Stimulated activated CD4-positive, alpha-beta T cell treated with anti-CD3 and anti-CD28 coated beads, Interleukin-4, amount 100 ng/mL, for 1 hour (primary cell): Measurements from ENCODE around the gene PCSK4.
A peak's percentile ranks its signal among the peaks of the same experiment; 100 is the strongest.
"Not testable (repeated sequence)": the region's sequence is repeated elsewhere in the genome, so short reads cannot be mapped to it uniquely, and the experiment has no call there.

ENCODE experiments used
- DNase-seq: peaks from one replicate; pipeline ENCODE4 v3.0.0-alpha.2; 2020

The PCSK4 gene

DNA sequence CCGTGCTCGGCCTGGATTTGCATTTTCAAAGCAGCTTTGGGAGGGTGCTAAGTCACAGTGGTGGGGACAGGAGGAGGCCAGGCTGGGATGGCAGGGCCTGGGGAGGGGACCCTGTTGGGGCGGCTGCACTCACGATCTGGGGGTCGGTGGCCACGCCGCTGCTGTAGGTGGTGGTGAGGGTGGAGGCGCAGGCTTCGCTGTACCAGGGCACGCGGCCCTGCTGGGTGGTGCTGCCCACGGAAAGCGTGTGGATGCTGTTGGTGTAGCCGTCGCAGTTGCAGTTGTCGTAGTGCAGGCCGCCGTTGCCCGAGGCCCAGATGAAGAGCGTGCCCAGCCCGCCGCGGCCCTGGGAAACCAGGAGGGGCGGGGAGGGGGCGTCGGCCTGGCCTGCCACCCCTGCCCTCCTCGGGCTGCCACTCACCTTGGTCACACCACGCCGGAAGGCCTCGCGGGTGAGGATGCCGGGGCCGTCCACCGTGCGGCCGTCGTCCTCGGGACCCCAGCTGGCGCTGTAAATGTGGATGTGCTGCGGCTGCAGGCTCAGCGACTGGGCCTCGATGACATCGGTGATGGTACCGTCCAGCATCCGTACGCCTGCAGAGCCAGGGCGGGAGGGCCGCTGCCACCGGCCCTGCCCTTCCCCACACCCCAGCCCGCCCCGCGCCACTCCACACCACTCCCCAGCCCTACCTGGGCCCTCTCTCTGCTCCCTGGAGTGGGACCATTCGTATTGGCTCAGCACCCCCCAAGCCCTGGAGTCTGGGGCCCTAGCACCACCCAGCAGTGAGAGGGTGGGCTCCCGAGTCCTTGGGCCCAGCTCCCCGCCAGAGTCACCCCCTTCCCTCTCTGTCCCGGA, 3.2 kb downstream of the PCSK4 start:
- DNase-seq = no peak

DNA sequence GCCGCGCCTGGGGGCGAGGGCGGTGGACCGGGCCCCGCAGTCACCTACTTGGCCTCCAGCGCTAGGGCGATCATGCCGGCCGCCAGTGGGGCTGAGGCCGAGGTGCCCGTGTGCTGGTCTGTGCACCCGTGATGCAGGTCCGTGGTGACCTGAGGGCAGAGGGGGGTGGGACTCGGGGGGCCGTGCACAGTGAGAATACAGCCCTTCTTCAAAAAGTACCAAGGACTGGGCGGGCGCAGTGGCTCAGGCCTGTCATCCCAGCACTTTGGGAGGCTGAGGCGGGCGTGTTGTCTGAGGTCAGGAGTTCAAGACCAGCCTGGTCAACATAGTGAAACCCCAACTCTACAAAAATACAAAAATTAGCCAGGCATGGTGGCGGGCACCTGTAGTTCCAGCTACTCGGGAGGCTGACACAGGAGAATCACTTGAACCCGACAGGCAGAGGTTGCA, 6.1 kb downstream of the PCSK4 start:
- no peak for DNase-seq

- DNase-seq = no peak
These were observed 6.8 kb downstream of the PCSK4 start for GRCh38 chr19:1483131-1483978.

GRCh38 chr19:1482361-1483130, 7.6 kb downstream of the PCSK4 start:
- no peak for DNase-seq

- DNase-seq = no peak
These were observed 8.2 kb downstream of the PCSK4 start for GRCh38 chr19:1481893-1482360.

- no peak for DNase-seq
These were observed 8.8 kb downstream of the PCSK4 start for GRCh38 chr19:1481224-1481892.

GRCh38 chr19:1478934-1479707, 11.0 kb downstream of the PCSK4 start, which contains the start of gene C19orf25:
C19orf25 (minus strand) TSS chr19:1479215; CDS start chr19:1478903, 312 bp downstream.
- DNase-seq = peak; percentile 93

GRCh38 chr19:1477056-1477455, 13.1 kb downstream of the PCSK4 start:
- not testable (repeated sequence) for DNase-seq

GRCh38 chr19:1475751-1476437, 14.3 kb downstream of the PCSK4 start:
- no peak for DNase-seq

- no peak for DNase-seq
These were observed 15.3 kb downstream of the PCSK4 start for GRCh38 chr19:1474765-1475351.

- DNase-seq = no peak
These were observed 16.0 kb downstream of the PCSK4 start for GRCh38 chr19:1474011-1474764.

DNA sequence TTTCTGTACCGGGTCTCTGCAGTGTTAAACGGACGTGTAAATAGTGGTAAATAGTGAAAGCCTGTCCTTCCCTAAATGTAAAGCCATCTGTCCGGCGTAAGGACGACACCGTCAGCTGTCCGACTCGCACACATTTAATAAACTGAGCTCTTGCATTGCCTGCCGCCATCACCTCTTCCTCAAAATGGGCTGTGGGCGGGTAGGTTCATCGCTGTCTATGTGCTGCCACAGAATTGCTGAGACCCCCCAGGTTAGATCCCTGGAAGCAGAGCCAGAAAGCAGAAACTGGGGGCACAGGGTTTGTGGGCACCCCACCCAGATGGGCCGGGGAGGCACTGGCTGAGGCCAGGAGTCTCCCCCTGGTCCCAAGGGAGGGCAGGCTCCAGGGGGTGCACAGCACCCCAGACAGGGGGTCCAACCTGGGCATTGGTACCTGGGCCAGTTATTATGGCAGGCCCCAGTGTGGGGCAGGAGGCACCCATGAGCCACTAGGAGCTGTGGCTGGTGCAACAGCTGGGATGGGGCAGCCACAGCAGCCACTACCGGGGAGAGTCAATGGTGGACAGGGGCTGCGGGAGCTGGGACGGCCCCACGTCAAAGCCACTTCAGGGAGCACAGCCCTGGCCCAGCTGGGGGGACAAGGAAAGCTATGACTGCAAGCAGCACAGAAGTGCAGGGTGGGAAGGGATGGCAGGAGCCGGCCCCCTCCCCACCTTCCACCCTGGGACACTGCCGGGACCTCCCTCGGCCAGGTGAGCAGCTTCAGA, 16.9 kb downstream of the PCSK4 start:
- no peak for DNase-seq

DNA sequence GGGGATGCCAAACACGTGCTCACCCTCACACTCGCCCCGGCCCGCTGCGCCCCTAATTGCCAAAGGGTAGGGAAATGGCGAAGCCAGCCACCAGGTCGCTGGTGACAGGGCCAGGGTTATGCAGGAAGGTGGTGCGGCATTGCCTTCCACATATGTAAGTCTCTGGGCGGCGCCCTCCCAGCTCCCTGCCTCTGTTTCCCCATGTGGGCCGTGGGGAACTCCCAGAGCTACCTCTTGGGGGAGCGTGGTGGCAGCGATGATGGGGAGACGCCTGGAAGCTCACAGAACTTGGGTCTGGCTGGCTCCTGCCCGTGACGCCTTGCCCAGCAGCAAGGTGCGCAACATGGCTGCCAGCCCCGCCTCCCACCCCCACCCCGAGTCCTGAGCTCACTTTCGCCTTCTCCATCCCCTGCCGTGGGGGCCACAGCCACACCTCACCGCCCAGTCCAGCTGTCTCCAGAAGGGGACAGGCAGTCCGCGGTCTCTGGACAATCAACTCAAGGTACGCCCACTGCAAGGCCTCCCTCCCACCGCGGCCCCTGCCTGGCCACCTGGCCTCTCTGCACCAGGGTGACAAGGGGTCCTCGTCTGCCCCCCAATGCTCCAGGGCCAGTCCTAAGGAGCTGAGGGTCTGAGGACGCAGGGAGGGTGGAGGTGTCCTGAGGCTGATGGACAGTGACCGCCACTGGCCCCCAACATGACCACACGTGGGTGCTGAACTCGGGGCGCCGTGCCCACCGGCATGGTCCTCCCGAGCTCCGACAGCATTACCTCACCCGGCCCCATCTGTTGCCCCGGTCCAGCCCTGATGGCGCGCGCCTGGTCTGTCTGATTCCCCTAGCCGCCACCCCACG, 17.7 kb downstream of the PCSK4 start:
- no peak for DNase-seq

DNA sequence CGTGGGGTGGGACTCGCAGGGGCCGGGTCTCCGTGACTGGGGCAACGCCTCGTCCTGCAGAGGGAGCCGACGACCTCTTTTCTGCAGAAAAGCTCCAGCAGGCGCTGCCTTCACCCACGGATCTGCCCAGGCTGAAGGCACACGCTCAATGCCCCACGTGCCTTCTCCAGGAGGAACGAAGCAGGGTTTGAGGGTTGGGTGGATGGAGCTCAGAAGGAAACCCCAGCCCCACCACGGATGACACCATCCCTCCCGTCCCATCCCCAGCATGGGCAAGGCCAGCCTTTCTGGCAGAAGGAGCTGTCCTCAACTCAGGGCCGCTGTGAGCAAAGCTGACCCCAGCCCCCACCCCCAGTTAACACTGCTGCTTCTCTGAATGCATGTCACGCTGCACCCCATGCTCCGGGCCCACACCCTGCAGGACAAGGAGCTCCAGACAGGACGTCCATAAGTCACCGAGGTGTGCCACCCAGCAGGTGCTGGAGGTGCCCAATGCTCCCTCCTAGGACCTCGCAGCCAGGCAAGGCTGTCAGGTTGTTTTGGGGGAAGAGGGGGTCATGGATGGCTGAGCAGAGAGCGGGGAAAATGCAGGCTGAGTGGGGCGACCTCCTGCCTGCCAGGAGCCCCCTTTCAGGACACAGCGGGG, 18.5 kb downstream of the PCSK4 start:
- no peak for DNase-seq

GRCh38 chr19:1471010-1471514, 19.1 kb downstream of the PCSK4 start:
- no peak for DNase-seq

DNA sequence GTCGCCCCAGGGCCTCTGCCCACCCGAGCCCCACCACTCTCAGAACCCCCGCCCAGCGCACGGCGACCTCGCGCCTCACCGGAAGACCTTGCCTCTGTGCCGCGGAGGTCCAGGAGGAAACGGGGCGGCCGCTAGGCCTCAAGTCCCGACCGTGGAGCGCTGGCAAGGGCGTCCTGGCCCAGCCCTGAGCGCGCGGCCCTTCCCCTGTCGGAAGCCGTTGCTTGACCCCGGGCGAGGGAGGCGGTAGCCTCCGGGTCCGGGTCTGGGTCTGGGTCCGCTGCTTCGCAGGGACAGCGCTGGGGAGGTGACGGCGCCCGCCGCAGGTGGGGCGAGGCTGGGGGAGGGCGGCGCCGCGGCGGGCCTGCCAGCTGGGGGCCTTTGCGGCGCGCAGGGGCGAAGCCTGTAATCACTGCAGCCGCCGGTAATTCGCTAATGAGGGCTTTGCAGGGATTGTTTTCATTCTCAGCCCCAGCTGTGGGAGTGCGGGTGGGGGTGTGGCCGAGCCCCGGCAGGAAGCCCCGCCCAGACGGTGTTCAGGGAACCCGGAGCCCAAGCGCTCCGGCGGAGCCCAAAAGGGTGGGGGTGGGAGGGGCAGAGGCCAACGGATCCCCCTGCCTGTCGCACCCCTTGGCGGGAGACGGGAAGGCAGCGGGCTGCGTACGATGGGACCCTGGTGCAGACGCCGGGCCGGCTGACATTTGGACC, 19.7 kb downstream of the PCSK4 start:
- DNase-seq = peak; percentile 76

- DNase-seq = no peak
These were observed 20.2 kb downstream of the PCSK4 start for GRCh38 chr19:1470055-1470304.
